Measurements from ENCODE around the gene WAC. TPM values are rescaled to one million over a fixed set of nuclear protein-coding genes. Genes with fewer than 3 reads are reported as not detected.
"Not testable (repeated sequence)": the region's sequence is repeated elsewhere in the genome, so short reads cannot be mapped to it uniquely, and the experiment has no call there.

The WAC gene
- total RNA-seq, 4 donors from 2014 or later = 101 to 131 (median 118) TPM

- H3K4me1 ChIP-seq = no peaks in the 10 kb centered on the region
- no peaks in the 10 kb centered on the region for H3K36me3 ChIP-seq
- 83 to 88% methylated on average over 2 of the region's 2 CpGs for WGBS, 2 donors
- TF ChIP-seq POLR2A (IDR thresholded peaks at IDR 0.05) (no peak), EP300 (IDR thresholded peaks at IDR 0.05) (no peak)
- TF ChIP-seq, protein P1, sequence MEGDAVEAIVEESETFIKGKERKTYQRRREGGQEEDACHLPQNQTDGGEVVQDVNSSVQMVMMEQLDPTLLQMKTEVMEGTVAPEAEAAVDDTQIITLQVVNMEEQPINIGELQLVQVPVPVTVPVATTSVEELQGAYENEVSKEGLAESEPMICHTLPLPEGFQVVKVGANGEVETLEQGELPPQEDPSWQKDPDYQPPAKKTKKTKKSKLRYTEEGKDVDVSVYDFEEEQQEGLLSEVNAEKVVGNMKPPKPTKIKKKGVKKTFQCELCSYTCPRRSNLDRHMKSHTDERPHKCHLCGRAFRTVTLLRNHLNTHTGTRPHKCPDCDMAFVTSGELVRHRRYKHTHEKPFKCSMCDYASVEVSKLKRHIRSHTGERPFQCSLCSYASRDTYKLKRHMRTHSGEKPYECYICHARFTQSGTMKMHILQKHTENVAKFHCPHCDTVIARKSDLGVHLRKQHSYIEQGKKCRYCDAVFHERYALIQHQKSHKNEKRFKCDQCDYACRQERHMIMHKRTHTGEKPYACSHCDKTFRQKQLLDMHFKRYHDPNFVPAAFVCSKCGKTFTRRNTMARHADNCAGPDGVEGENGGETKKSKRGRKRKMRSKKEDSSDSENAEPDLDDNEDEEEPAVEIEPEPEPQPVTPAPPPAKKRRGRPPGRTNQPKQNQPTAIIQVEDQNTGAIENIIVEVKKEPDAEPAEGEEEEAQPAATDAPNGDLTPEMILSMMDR (IDR thresholded peaks at IDR 0.05) = no peak
- no peak overlapping the region for H3K4me3 ChIP-seq
- no peak overlapping the region for H3K27ac ChIP-seq
- no peak for DNase-seq (ENCODE audit: low spot score in 2 of 2)
- H3K9me3 ChIP-seq = no peaks in the 10 kb centered on the region
- H3K27me3 ChIP-seq = no peaks in the 10 kb centered on the region
Observed at GRCh38 chr10:28494420-28494819, 38.5 kb upstream of the WAC start.

GRCh38 chr10:28495084-28495483, 37.8 kb upstream of the WAC start:
- TF ChIP-seq EP300 (IDR thresholded peaks at IDR 0.05) (no peak), POLR2A (IDR thresholded peaks at IDR 0.05) (no peak)
- TF ChIP-seq, protein P1 (IDR thresholded peaks at IDR 0.05) = no peak
- H3K4me1 ChIP-seq = no peaks in the 10 kb centered on the region
- H3K4me3 ChIP-seq = no peak overlapping the region
- no peak overlapping the region for H3K27ac ChIP-seq
- 79 to 90% methylated on average over 3 of the region's 3 CpGs for WGBS, 2 donors
- no peaks in the 10 kb centered on the region for H3K36me3 ChIP-seq
- no peak for DNase-seq (ENCODE audit: low spot score in 2 of 2)
- H3K9me3 ChIP-seq = no peaks in the 10 kb centered on the region
- H3K27me3 ChIP-seq = no peaks in the 10 kb centered on the region

GRCh38 chr10:28496017-28496416, 36.9 kb upstream of the WAC start:
- Histone ChIP-seq H3K4me1 (no peaks in the 10 kb centered on the region), H3K4me3 (no peak overlapping the region), H3K27me3 (no peaks in the 10 kb centered on the region), H3K9me3 (no peaks in the 10 kb centered on the region), H3K36me3 (no peaks in the 10 kb centered on the region), H3K27ac (no peak overlapping the region)
- WGBS, 2 donors = 77 to 79% methylated on average over 3 of the region's 3 CpGs
- DNase-seq (ENCODE audit: low spot score in 2 of 2) = no peak
- TF ChIP-seq EP300 (IDR thresholded peaks at IDR 0.05) (no peak), POLR2A (IDR thresholded peaks at IDR 0.05) (no peak)
- TF ChIP-seq, protein P1 (IDR thresholded peaks at IDR 0.05) = no peak

DNA sequence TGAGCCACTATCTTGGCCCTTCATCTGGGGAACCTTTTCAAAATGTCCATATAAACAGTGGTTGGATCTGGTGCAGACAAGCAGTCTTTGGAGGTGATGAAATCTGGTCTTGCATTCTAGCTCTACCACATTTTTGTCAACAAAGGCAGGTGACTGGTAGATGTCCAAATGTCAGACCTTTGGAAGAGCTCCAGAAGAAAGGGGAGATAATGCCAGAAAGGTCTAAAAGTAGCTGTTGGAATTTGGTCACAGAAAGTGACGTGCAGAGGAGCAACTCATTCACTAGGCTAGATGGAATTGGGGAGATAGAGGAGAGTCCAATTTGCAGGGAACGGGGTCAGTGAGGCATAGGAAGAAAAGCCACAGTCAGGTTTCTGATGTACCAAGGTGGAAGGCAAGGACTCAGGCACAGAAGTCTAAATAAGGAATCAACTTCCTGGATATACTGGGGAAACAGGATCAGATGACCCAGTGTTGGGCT, 36.4 kb upstream of the WAC start:
- DNase-seq (ENCODE audit: low spot score in 2 of 2) = no peak
- Histone ChIP-seq H3K27ac (no peak overlapping the region), H3K36me3 (no peaks in the 10 kb centered on the region), H3K9me3 (no peaks in the 10 kb centered on the region), H3K4me1 (no peaks in the 10 kb centered on the region), H3K27me3 (no peaks in the 10 kb centered on the region), H3K4me3 (no peak overlapping the region)
- WGBS, 2 donors = 80 to 83% methylated on average over 2 of the region's 2 CpGs
- TF ChIP-seq, protein P1 (IDR thresholded peaks at IDR 0.05) = no peak
- no peak for TF ChIP-seq POLR2A (IDR thresholded peaks at IDR 0.05)

- Histone ChIP-seq H3K4me1 (no peaks in the 10 kb centered on the region), H3K27ac (no peak overlapping the region), H3K36me3 (no peaks in the 10 kb centered on the region), H3K4me3 (no peak overlapping the region), H3K9me3 (no peaks in the 10 kb centered on the region), H3K27me3 (no peaks in the 10 kb centered on the region)
- TF ChIP-seq POLR2A (IDR thresholded peaks at IDR 0.05) (no peak), EP300 (IDR thresholded peaks at IDR 0.05) (no peak)
- TF ChIP-seq, protein P1 (IDR thresholded peaks at IDR 0.05) = no peak
- no peak for DNase-seq (ENCODE audit: low spot score in 2 of 2)
- 71 to 100% methylated on average over 2 to 3 of the region's 3 CpGs for WGBS, 2 donors
Observed at GRCh38 chr10:28497313-28498126, 35.4 kb upstream of the WAC start.

- not testable (repeated sequence) for DNase-seq (ENCODE audit: low spot score in 2 of 2); H3K9me3 ChIP-seq; H3K27ac ChIP-seq; H3K27me3 ChIP-seq; H3K4me1 ChIP-seq; H3K4me3 ChIP-seq; H3K36me3 ChIP-seq
- 53 to 54% methylated on average over 5 of the region's 5 CpGs for WGBS, 2 donors
Observed at GRCh38 chr10:28500203-28500602, 32.7 kb upstream of the WAC start.
